NCI-H526 treated with DMSO at 0.1 percent for 48 hours (cell line): ENCODE measurements around the gene ACACB.

ENCODE experiments used
- DNase-seq: peaks from one replicate; lab custom pipeline; 2025; lab: John Stamatoyannopoulos, UW

ACACB gene

GRCh38 chr12:109110988-109111495, 5.3 kb upstream of the ACACB start:
- DNase-seq = no peak

GRCh38 chr12:109112720-109113465, 3.5 kb upstream of the ACACB start:
- no peak for DNase-seq

- DNase-seq = no peak
Measured at GRCh38 chr12:109113661-109114321, 2.6 kb upstream of the ACACB start.

GRCh38 chr12:109114644-109115043, 1.7 kb upstream of the ACACB start:
- DNase-seq = no peak

GRCh38 chr12:109115404-109115757, 1.0 kb upstream of the ACACB start:
- DNase-seq = no peak

- DNase-seq = no peak
Measured at GRCh38 chr12:109116611-109116949, 193 bp downstream of the ACACB start.

GRCh38 chr12:109120095-109120494, 3.7 kb downstream of the ACACB start:
- DNase-seq = no peak

GRCh38 chr12:109120557-109120956, 4.2 kb downstream of the ACACB start:
- DNase-seq = no peak

- DNase-seq = no peak
Measured at GRCh38 chr12:109121346-109121880, 5.0 kb downstream of the ACACB start.

GRCh38 chr12:109124878-109125648, 8.7 kb downstream of the ACACB start:
- no peak for DNase-seq

GRCh38 chr12:109125791-109126190, 9.4 kb downstream of the ACACB start:
- no peak for DNase-seq

- DNase-seq = no peak
Measured at GRCh38 chr12:109126784-109127183, 10.4 kb downstream of the ACACB start.

- no peak for DNase-seq
Measured at GRCh38 chr12:109127533-109128242, 11.3 kb downstream of the ACACB start.

- DNase-seq = no peak
Measured at GRCh38 chr12:109130297-109131153, 14.1 kb downstream of the ACACB start.

GRCh38 chr12:109131154-109132050, 15.0 kb downstream of the ACACB start:
- DNase-seq = no peak

GRCh38 chr12:109134186-109134917, 18.0 kb downstream of the ACACB start:
- no peak for DNase-seq

GRCh38 chr12:109137055-109137454, 20.7 kb downstream of the ACACB start:
- DNase-seq = no peak

- DNase-seq = no peak
Measured at GRCh38 chr12:109139360-109139759, 23.0 kb downstream of the ACACB start.

GRCh38 chr12:109139791-109140190, 23.4 kb downstream of the ACACB start:
- no peak for DNase-seq
